ENCODE data around the gene KIAA1671. TPM values are rescaled to one million over a fixed set of nuclear protein-coding genes. Genes with fewer than 3 reads are reported as not detected.
A peak's percentile ranks its signal among the peaks of the same experiment; 100 is the strongest.

Gene KIAA1671
- total RNA-seq, 1 donor from 2014 or later, result 62.1 TPM

DNA sequence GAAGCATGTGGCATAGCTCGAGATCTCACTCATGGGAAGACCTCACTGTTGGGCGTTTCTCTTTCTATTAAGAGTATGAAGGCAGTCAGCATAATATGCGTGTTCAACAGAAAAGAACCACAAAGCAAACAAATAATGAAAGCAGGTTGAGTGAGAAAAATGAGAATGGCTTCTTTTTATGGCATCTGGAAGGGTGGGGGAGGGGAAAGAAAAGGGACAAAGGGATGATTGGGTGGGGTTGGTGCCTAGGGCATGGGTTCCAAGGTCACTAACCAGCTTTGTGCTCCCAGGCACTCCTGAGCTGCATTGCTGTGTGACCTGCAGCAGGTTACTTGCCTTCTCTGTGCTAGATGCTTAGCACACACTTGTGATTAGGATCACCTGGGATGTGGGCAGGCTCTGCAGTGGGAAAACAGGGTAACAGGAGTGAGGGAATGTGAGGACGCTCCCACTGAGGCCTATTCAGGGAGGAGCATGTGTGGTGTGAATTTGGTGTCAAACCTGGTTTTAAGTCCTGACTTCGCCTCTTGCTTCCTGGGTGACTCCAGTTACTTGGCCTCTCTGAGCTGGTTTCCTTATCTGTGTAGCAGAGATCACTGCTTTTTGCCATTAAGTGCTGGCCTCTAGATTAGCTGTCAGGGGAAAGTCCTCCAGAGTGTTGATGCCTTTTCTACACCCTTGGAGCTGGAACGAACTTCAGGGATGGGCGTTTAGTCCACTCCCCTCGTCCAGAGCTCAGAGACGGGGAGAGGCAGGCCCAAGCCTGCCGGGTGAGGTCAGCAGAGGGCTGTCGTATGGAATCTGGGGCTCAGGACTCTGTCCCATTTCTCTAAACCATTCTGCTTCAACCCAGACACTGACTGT lies 74.8 kb downstream of the KIAA1671 start:
- DNase-seq (ENCODE audit: low spot score, unreplicated experiment), result no peak
- H3K4me3 Mint-ChIP-seq (ENCODE audit: low read depth), result no peak overlapping the region

GRCh38 chr22:25027959-25028840 lies 75.7 kb downstream of the KIAA1671 start:
- TF ChIP-seq, protein P1, sequence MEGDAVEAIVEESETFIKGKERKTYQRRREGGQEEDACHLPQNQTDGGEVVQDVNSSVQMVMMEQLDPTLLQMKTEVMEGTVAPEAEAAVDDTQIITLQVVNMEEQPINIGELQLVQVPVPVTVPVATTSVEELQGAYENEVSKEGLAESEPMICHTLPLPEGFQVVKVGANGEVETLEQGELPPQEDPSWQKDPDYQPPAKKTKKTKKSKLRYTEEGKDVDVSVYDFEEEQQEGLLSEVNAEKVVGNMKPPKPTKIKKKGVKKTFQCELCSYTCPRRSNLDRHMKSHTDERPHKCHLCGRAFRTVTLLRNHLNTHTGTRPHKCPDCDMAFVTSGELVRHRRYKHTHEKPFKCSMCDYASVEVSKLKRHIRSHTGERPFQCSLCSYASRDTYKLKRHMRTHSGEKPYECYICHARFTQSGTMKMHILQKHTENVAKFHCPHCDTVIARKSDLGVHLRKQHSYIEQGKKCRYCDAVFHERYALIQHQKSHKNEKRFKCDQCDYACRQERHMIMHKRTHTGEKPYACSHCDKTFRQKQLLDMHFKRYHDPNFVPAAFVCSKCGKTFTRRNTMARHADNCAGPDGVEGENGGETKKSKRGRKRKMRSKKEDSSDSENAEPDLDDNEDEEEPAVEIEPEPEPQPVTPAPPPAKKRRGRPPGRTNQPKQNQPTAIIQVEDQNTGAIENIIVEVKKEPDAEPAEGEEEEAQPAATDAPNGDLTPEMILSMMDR (IDR thresholded peaks at IDR 0.05; ENCODE audit: unreplicated experiment), result peak; percentile 47
- Mint-ChIP-seq H3K9me3 (ENCODE audit: low read depth) (no peaks in the 10 kb centered on the region), H3K27ac (peak overlapping the region; percentile 71), H3K4me3 (ENCODE audit: low read depth) (no peak overlapping the region), H3K36me3 (ENCODE audit: insufficient read depth) (peaks cover 7% of the 10 kb centered on the region), H3K4me1 (ENCODE audit: low read depth) (peaks cover 21% of the 10 kb centered on the region), H3K27me3 (no peaks in the 10 kb centered on the region)
- DNase-seq (ENCODE audit: low spot score, unreplicated experiment), result no peak

More for the DNA sequence above, 74.8 kb downstream of the KIAA1671 start:
- TF ChIP-seq, protein P1 (IDR thresholded peaks at IDR 0.05; ENCODE audit: unreplicated experiment), result no peak
- Mint-ChIP-seq H3K27ac (peak overlapping the region; percentile 71), H3K36me3 (ENCODE audit: insufficient read depth) (peaks cover 7% of the 10 kb centered on the region), H3K4me1 (ENCODE audit: low read depth) (peaks cover 25% of the 10 kb centered on the region), H3K27me3 (no peaks in the 10 kb centered on the region), H3K9me3 (ENCODE audit: low read depth) (no peaks in the 10 kb centered on the region)

GRCh38 chr22:25028841-25029141 lies 76.3 kb downstream of the KIAA1671 start:
- TF ChIP-seq, protein P1 (IDR thresholded peaks at IDR 0.05; ENCODE audit: unreplicated experiment), result no peak
- Mint-ChIP-seq H3K36me3 (ENCODE audit: insufficient read depth) (peaks cover 9% of the 10 kb centered on the region), H3K9me3 (ENCODE audit: low read depth) (no peaks in the 10 kb centered on the region), H3K4me1 (ENCODE audit: low read depth) (peaks cover 21% of the 10 kb centered on the region), H3K27me3 (no peaks in the 10 kb centered on the region), H3K27ac (no peak overlapping the region), H3K4me3 (ENCODE audit: low read depth) (no peak overlapping the region)
- DNase-seq (ENCODE audit: low spot score, unreplicated experiment), result no peak

GRCh38 chr22:25029181-25029580 lies 76.7 kb downstream of the KIAA1671 start:
- no peak for DNase-seq (ENCODE audit: low spot score, unreplicated experiment)
- Mint-ChIP-seq H3K36me3 (ENCODE audit: insufficient read depth) (peaks cover 10% of the 10 kb centered on the region), H3K27ac (no peak overlapping the region), H3K4me3 (ENCODE audit: low read depth) (no peak overlapping the region), H3K27me3 (no peaks in the 10 kb centered on the region), H3K9me3 (ENCODE audit: low read depth) (no peaks in the 10 kb centered on the region), H3K4me1 (ENCODE audit: low read depth) (peaks cover 17% of the 10 kb centered on the region)
- TF ChIP-seq, protein P1 (IDR thresholded peaks at IDR 0.05; ENCODE audit: unreplicated experiment), result no peak

DNA sequence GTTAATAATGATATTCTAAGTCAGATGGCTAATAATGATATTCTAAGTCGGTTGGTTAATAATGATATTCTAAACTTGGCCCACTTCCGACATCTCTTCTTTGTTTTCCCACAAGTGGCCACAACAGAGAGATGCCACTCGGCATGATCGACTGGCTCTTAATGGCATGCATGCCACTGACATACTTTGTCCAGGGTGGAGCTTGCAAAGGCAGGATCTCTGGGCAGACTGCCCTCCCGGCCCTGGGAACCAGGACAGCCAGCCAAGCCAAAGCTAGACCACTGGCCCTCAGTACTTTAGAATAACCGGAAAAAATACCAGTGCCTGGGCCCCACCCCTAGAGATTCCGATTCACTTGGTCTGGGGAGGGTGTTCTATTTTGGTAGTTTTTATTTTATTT lies 78.1 kb downstream of the KIAA1671 start:
- Mint-ChIP-seq H3K4me3 (ENCODE audit: low read depth) (no peak overlapping the region), H3K4me1 (ENCODE audit: low read depth) (peaks cover 14% of the 10 kb centered on the region), H3K9me3 (ENCODE audit: low read depth) (no peaks in the 10 kb centered on the region), H3K36me3 (ENCODE audit: insufficient read depth) (peaks cover 18% of the 10 kb centered on the region), H3K27ac (no peak overlapping the region), H3K27me3 (no peaks in the 10 kb centered on the region)
- DNase-seq (ENCODE audit: low spot score, unreplicated experiment), result no peak
- TF ChIP-seq, protein P1 (IDR thresholded peaks at IDR 0.05; ENCODE audit: unreplicated experiment), result no peak
